Vagina (tissue), 2 donors: Measurements from ENCODE around the gene UCK1. TPM values are rescaled to one million over a fixed set of nuclear protein-coding genes. Genes with fewer than 3 reads are reported as not detected.

Experiments used
- DNase-seq, 2 donors: peaks; one replicate each; pipeline ENCODE4 v3.0.0-alpha.2; 2017; ENCODE audit errors: extremely low spot score in 2 of 2
- H3K27ac ChIP-seq: fragments of 200-600 bp; sonication (generic); one replicate; pipeline ENCODE4 v1.5.1; 2019
- H3K27me3 ChIP-seq: fragments of 200-600 bp; sonication (generic); one replicate; pipeline ENCODE4 v1.5.1; 2019
- H3K36me3 ChIP-seq, 2 donors: fragments of 200-600 bp; sonication (generic); one replicate each; pipeline ENCODE4 v1.5.1; 2017 to 2019
- H3K4me1 ChIP-seq: fragments of 200-600 bp; sonication (generic); one replicate; pipeline ENCODE4 v1.5.1; 2019
- H3K4me3 ChIP-seq, 2 donors: fragments of 200-600 bp; sonication (generic); 1 replicate in 1 of 2; 2 replicates in 1 of 2; pipeline ENCODE4 v1.5.1; 2016 to 2019
- H3K9me3 ChIP-seq: fragments of 200-600 bp; sonication (generic); one replicate; pipeline ENCODE4 v1.5.1; 2019
- POLR2A ChIP-seq, 2 donors: fragments of 450-650 bp; IDR thresholded peaks; one replicate each; pipeline ENCODE4 v1.6.1; 2017; ENCODE audit warnings: antibody characterized with exemption in 2 of 2, mild to moderate bottlenecking in 2 of 2, moderate library complexity in 2 of 2
- POLR2AphosphoS5 ChIP-seq, 2 donors: sonication (generic); formaldehyde crosslinking; IDR thresholded peaks; one replicate each; pipeline ENCODE4 v1.9.0; 2017; ENCODE audit warnings: antibody characterized with exemption in 2 of 2, mild to moderate bottlenecking in 2 of 2, low read depth in 1 of 2; ENCODE audit not compliant: insufficient read depth in 1 of 2
- intact Hi-C: fragments of 100-400 bp; cut with DNase I; formaldehyde crosslinking; loops from one replicate; pipeline ENCODE4 v1.15.1; 2023
- total RNA-seq: library from RNA; depleted of rRNA; stranded (reverse); fragments of >200 nt; gene quantifications from one replicate; pipeline ENCODE4 v1.2.3, GENCODE V29; 2016
- TF ChIP-seq, protein P1 (sequence below), 3 experiments: fragments of 450-650 bp in 2 of 3; fragments of 200-600 bp in 1 of 3; sonication (generic) in 1 of 3; IDR thresholded peaks; one replicate each; pipeline ENCODE4 v1.5.1; 2017 to 2019; ENCODE audit warnings: antibody characterized with exemption in 3 of 3, mild to moderate bottlenecking in 2 of 3, moderate library complexity in 2 of 3

Gene UCK1
- total RNA-seq, 1 donor from 2014 or later: 37.3 TPM

DNA sequence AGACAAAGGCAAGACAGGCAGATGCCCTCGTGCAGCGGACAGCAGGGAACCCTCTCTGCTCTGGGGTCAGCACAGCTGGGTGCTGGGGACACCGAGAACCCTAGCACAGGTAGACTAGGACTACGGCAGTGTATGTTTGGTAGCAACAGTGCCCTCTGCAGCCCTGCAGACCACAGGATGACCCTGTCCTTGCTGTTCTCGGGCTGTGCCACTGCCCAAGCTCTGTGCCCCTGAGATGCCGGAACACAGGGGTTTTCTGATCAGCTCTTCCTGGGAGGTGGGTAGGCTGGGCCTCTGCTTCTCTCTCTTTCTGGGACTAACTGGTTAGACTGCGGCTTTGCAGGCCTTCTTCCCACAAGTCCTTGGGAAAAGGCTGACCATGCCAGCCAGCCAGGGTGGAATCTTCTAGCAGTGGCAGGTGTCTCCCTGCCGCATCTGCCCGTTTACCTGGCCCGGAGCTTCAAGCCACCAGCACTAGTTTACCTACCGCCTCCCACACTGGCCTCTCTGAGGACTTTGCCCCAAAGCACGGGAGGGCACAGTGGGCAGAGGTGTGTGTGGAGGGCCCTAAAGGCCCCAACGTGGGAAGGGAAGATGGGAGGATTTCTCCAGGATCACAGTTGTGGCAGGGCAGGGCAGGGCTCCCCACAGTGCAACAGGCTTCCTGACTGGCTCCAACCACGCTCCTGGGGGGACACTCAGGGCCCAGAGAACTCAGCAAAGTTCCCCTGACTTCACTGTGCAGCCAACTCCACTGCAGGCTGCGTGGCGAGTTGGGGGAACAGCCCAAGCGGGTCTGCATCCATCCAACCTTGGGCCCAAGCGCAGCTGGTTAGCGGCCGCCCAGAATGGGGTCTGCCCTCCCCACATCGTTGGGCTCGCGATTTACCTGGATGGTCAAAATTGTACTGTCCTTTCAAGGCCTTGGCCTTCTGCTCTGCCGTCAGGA, 1.2 kb downstream of the UCK1 start:
- no peak for DNase-seq
- no peak for TF ChIP-seq POLR2AphosphoS5 (IDR thresholded peaks at IDR 0.05; ENCODE audit: insufficient read depth in 1 of 2, low read depth in 1 of 2)
- TF ChIP-seq, protein P1, sequence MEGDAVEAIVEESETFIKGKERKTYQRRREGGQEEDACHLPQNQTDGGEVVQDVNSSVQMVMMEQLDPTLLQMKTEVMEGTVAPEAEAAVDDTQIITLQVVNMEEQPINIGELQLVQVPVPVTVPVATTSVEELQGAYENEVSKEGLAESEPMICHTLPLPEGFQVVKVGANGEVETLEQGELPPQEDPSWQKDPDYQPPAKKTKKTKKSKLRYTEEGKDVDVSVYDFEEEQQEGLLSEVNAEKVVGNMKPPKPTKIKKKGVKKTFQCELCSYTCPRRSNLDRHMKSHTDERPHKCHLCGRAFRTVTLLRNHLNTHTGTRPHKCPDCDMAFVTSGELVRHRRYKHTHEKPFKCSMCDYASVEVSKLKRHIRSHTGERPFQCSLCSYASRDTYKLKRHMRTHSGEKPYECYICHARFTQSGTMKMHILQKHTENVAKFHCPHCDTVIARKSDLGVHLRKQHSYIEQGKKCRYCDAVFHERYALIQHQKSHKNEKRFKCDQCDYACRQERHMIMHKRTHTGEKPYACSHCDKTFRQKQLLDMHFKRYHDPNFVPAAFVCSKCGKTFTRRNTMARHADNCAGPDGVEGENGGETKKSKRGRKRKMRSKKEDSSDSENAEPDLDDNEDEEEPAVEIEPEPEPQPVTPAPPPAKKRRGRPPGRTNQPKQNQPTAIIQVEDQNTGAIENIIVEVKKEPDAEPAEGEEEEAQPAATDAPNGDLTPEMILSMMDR (IDR thresholded peaks at IDR 0.05): no peak
- no peak for TF ChIP-seq POLR2A (IDR thresholded peaks at IDR 0.05)
- no peaks in the 10 kb centered on the region for H3K27me3 ChIP-seq
- H3K4me1 ChIP-seq: peaks cover 17% of the 10 kb centered on the region
- peaks cover 0 to 46% of the 10 kb centered on the region in 2 donors for H3K36me3 ChIP-seq
- H3K9me3 ChIP-seq: no peaks in the 10 kb centered on the region
- H3K27ac ChIP-seq: peak overlapping the region; percentile 85
- intact Hi-C loops: no loop called here
- peak overlapping the region; percentile 65 to 97 for H3K4me3 ChIP-seq

DNA sequence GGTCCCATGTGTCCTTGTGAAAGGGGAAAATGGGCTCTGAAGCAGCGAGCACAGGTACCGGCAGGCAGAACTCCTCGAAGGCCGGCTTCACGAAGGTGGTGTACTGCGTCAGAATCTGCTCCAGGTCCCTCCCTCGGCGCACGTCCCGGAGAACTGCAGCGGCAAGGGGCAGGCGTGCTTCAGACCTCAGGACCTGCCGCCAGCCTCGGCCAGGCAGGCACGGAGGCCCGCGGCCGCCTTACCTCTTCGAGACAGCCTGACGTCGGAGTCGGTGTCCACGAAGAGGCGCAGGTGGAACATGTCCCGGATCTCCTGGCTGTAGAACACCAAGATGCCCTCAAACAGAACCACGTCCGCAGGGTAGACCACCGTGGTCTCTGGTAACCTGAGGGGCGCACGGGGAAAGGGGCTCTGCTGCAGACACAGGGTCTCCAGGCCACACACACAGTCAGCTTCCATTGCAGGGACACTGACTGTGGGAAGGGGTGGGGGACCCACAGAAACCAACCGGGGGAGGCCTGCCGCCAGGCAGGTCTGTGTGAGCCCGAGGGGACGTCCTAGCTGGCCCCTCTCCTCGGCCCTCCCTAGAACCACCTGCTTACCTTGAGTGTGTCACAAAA, 2.1 kb downstream of the UCK1 start:
- Histone ChIP-seq H3K27me3 (no peaks in the 10 kb centered on the region), H3K9me3 (no peaks in the 10 kb centered on the region), H3K4me1 (peaks cover 17% of the 10 kb centered on the region), H3K27ac (no peak overlapping the region), H3K36me3 (peaks cover 0 to 55% of the 10 kb centered on the region in 2 donors), H3K4me3 (no peak overlapping the region)
- intact Hi-C loops: no loop called here
- TF ChIP-seq, protein P1 (IDR thresholded peaks at IDR 0.05): no peak
- no peak for TF ChIP-seq POLR2A (IDR thresholded peaks at IDR 0.05)
- no peak for TF ChIP-seq POLR2AphosphoS5 (IDR thresholded peaks at IDR 0.05; ENCODE audit: insufficient read depth in 1 of 2, low read depth in 1 of 2)
- no peak for DNase-seq

DNA sequence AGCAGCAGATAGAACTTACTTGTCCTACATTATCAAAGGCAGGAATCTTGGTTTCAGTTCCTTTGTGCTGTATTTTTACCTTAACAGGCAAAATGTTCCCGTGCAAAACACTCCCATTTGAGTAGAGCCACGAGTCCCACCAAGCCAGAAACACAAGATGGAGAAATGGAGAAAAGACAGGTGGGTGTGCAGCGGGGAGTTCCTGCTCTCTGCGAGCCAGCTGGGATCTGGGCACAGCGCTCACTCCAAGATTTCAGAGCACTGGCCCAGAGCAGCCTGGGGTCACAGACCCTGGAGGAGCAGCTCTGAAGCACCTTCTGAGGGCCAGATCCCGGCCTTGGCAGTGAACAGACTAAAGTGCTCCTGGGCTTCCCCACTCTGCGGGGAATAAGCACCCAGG, 2.9 kb downstream of the UCK1 start:
- DNase-seq: no peak
- Histone ChIP-seq H3K4me3 (no peak overlapping the region), H3K27ac (no peak overlapping the region), H3K27me3 (no peaks in the 10 kb centered on the region), H3K36me3 (peaks cover 0 to 57% of the 10 kb centered on the region in 2 donors), H3K4me1 (peaks cover 17% of the 10 kb centered on the region), H3K9me3 (no peaks in the 10 kb centered on the region)
- TF ChIP-seq, protein P1 (IDR thresholded peaks at IDR 0.05): no peak
- TF ChIP-seq POLR2AphosphoS5 (IDR thresholded peaks at IDR 0.05; ENCODE audit: insufficient read depth in 1 of 2, low read depth in 1 of 2) (no peak), POLR2A (IDR thresholded peaks at IDR 0.05) (no peak)
- intact Hi-C loops: no loop called here

DNA sequence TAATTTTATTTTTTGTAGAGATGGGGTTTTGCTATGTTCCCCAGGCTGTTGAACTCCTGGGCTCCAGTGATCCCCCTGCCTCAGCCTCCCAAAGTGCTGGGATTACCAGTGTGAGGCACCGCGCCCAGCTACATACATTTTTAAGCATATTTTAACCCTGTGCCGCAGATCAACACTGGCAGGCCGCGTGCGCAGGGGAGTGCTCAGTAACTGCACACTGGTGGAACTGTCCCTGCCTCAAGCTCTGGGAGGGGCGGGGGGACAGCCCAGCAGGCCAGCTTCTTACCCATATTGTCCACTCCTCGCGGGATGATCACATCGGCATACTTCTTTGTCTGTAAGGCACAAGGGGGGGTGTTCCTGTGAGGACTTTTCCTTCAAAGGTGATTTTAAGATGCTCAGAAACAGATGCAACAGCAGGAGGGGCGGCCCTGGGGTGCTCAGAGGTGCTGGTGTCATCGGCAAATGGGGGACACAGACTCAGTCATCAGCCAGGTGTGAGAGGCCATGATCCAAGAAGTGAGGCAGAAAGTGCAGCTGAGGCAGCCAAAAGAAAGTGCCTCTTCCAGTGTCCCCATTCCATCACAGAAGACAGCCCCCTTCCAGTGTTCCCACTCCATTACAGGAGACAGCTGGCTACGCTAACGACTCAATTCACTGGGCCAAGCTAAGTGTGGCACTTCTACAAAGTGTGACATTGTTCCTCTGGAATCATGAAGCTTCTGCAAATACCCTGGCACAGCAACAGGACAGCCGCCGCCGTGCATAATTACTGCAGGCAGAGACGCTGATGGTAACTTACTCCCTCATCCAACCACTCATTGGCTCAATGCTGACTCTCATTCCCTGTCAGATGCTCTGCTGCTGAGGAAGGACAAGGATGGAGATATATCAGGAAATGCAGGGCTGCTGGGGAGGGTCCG, 5.2 kb downstream of the UCK1 start:
- H3K27me3 ChIP-seq: no peaks in the 10 kb centered on the region
- peaks cover 0 to 70% of the 10 kb centered on the region in 2 donors for H3K36me3 ChIP-seq

More for the DNA sequence above, 5.2 kb downstream of the UCK1 start:
- H3K9me3 ChIP-seq: no peaks in the 10 kb centered on the region
- no peak for DNase-seq
- TF ChIP-seq POLR2AphosphoS5 (IDR thresholded peaks at IDR 0.05; ENCODE audit: insufficient read depth in 1 of 2, low read depth in 1 of 2) (no peak), POLR2A (IDR thresholded peaks at IDR 0.05) (no peak)
- TF ChIP-seq, protein P1 (IDR thresholded peaks at IDR 0.05): no peak
- no peak overlapping the region for H3K27ac ChIP-seq
- H3K4me3 ChIP-seq: no peak overlapping the region
- intact Hi-C loops: no loop called here
- peaks cover 12% of the 10 kb centered on the region for H3K4me1 ChIP-seq
